ENCODE results near the gene CPLX1.
A peak's percentile ranks its signal among the peaks of the same experiment; 100 is the strongest.
"Not testable (repeated sequence)": the region's sequence is repeated elsewhere in the genome, so short reads cannot be mapped to it uniquely, and the experiment has no call there.

Gene CPLX1

DNA sequence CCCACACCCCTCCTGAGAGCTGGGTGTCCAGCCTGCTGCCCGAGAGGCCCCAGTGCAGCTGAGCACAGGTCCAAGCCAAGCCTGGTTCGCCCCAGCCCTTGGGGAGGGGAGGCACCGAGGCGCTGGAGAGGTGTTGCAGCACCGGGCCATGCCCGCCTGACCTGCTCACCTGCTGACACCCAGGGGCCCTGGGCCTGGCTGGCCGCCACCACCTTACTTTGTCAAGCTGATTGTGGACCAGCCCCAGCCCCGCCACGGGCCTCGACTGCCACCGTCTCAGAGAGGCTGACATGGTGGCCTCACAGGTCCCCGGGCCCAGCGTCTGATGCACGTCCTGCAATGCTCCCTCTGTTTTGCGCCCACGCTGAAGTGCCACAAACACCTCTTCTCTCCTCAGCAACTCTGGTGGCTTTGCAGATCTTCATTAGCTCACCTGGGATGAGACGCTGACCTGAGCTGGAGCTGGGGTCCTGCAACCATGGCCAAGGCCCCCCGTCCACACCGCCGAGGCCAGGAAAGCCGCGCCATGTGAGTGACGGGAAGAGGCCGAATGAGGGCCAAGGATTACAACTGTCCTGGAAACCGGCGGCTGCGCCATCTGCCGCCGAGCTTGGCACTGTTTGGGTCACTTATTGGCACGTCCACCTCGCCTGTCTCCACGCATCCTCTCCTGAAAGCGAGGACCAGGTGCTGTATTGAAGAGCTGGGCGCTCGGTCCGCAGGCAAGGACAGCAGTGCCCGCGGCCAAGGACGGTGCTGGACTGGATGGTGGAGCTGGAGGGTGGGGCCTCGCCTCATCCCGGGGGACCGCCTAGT lies 7.6 kb downstream of the CPLX1 start:
- no peak for DNase-seq

DNA sequence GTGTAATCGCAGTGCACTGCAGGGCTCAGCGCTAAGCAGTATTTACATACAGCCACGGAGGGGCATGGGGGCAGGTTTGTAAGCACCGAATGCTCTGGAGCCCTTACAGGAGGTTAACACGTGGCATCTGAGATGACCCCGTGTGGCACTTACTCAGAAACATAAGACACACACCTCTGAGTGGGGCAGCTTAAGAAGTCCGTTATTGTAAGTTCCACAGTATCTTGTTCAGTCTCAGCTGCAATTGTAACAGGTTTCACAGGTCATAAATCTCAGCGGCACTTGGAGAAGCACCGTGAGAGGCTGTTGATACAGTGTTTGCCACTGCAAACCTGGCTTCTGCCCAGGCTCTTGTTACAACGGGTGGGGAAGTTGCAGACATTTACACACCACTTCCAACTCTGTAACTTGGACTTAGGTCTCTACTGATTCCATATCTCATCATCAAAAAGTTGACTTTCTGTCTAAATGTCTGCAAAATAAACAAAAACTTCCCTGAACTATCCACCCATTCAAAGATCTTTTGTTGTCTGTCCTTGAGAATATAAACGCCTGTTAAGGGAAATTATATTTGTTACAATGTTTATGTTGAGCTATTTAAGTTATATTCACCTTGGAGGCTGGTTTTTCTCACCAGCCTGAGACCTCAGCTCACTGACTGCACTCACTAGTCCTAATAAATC lies 10.3 kb downstream of the CPLX1 start:
- peak; percentile 55 for DNase-seq

DNA sequence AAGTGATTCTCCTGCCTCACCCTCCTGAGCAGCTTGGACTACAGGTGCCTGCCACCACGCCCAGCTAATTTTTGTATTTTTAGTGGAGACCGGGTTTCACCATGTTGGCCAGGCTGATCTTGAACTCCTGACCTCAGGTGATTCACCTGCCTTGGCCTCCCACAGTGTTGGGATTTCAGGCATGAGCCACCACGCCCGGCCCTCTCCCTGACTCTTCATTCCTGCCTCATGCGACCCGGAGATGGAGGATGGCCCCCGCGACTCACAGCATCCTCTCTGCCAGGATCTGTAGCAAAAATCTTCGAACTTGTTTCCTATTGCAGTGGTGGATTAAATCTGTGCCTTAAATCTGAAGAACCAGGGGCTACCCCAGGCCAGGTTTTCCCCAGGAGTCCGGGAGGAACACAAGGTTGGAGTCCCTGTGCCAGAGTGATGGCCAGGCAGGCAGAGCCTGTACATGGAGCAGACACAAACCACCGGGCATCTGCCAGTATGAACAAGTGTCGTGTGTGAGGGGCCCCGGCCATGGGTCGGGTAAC lies 11.5 kb downstream of the CPLX1 start:
- no peak for DNase-seq

DNA sequence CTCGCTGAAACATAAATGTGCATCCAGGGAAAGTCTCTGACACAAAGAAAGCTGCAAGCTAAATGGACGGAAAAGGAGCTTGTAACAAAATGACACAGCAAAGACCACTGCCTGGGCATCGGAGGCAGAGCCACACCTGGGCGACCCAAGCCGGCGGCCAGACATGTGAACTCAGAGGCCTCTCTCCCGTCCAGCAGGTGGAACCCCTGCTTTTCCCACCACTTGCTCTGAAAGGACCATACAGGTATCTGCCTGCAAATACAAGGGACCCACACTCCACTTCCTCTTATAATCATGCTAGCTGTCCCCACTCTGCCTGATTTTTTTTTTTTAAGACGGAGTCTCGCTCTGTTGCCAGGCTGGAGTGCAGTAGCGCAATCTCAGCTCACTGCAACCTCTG lies 12.0 kb downstream of the CPLX1 start:
- no peak for DNase-seq

DNA sequence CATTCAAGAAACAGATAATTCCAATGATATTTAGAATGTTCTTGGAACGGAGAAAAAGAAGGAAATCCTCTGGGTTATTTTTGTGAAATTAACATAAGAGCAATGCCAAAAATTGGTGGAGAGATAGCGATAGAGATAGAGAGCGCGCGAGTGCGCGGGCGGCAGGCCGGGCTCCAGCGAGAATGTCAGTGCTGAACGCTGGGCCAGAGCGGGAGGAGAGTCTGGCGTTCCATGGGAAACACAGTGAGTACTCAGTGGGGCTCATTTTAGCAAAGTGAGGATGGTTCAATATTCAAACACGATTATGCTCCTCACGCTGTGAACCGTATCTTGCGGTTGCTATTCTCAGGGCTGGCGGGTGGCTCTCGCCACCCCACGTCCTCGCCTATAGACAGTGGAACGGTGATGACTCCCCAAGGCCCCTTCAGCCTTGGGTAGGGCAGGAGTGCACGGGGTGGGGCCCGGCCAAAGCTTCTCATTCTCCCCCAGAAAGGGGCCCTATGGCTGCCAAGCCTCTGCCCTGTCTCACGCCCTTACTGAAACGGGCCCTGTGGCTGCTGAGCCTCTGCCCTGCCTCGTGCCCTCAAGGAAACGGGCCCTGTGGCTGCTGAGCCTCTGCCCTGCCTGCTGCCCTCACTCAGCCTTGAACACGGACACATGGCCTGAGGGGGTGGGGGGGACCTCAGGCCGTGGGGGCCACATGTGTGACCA lies 16.9 kb downstream of the CPLX1 start:
- no peak for DNase-seq

DNA sequence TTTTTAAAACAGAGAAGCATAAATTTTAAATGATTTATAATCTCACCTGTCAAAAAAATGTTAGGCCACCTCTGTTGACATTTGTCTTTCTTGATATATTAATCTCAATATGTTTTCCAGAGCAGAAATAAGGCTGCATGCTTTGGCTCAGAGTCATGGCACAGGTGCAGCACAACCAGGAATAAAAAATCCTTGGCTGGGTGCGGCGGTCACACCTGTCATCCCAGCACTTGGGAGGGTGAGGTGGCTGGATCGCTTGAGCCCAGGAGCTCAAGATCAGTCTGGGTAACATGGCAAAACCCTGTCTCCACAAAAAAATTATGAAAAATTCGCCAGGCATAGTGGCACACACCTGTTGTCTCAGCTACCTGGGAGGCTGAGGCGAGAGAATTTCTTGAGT lies 18.1 kb downstream of the CPLX1 start:
- no peak for DNase-seq

DNA sequence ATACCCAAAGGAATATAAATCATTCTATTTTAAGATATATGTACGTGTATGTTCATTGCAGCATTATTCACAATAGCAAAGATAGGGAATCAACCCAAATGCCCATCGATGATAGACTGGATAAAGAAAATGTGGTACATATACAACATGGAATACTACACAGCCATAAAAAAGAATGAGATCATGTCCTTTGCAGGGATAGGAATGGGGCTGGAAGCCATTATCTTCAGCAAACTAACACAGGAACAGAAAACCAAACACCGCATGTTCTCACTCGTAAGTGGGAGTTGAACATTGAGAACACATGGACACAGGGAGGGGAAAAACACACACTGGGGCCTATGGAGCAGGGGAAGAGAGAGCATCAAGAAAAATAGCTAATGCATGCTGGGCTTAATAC lies 18.9 kb downstream of the CPLX1 start:
- not testable (repeated sequence) for DNase-seq

DNA sequence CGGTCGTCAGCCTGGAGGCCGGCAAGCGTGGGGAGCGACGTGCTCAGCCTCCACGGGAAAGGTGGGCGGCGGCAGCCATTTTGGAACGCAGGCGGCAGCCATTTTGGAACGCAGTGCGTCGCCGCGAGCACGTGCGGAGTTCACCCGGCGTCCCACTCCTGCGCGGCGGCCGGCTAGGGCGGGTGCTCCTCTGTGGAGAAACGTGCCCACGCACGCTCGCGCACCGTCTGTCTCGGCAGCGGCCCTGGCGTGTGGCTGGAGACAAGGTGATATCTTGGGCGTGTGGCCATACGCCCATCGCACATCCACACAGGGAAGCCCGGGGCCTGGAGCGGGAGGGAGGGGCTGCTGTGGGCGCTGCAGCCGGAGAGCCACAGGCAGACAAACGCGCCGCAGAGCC lies 21.1 kb downstream of the CPLX1 start:
- no peak for DNase-seq

DNA sequence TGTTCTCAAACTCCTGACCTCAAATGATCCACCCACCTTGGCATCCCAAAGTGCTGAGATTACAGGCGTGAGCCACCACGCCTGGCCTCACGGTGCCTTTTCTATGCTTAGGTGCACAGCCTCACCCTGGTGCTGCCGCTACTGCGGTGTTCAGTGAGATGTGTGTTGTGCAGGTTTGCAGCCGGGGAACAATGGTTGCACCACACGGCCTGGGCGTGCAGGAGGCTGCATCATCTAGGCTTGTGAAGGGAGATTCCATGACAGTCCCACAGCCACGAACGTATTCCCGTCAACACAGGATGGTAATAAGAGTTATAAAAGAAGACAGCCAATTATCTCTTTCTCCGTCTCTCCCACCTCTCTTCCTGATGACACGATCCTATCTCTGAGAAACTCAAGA lies 22.0 kb downstream of the CPLX1 start:
- no peak for DNase-seq

DNA sequence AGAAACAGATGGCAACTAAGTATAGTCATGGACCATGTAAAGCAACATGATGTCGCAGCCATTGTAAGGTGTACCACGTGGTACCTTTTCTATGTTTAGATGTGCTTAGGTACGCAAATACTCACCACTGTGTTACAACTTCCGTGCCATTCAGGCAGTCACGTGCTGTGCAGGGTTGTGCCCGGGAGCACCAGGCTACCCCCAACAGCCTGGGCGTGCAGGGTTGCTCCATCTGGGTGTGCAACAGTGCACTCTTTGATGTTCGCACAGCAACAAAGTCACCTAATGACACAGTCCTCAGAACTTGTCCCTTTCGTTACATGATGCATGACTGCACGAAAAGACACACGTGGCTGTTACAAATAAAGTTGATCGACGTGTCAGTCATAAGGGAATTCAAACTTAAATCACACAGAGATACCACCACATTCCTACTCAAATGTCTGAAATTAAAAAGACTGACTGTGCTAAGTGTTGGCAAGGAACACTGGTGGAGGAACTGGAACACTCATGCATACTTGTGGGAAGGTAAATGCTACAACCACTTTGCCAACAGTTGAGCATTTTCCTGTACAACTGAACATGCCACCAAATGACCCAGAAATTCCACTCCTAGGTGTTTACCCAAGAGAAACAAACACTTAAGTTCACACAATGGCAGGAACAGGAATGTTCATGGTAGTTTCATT lies 24.3 kb downstream of the CPLX1 start:
- DNase-seq, result no peak

DNA sequence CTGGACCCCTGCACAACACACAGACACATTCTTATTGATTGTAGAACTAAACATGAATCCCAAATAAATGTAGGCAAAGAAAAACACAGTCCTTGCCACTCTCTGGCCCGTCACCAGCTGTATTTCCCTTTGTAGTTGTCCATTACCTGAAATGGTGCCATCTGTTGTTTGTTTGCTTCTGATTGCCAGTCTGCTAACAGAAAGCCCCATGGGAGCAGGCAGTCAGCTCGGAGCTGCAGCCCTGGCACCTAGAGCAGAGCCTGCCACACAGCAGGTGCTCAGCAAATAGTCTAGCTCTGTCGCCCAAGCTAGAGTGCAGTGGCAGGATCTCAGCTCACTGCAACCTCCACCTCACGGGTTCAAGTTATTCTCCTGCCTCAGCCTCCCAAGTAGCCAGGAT lies 28.9 kb downstream of the CPLX1 start:
- DNase-seq, result peak; percentile 90

DNA sequence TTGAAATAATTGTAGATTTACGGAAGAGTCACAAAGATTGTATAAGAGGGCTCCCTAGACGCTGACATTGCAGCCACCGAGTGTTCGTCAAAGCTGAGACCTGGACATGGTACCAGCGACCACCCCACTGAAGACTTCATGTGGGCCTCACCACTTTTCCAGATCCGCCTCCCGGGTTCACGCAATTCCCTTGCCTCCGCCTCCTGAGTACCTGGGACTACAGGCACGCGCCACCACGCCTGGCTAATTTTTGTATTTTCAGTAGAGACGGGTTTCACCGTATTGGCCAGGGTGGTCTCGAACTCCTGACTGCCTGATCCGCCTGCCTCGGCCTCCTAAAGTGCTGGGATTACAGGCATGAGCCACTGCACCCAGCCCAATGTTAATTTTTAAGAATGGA lies 29.7 kb downstream of the CPLX1 start:
- no peak for DNase-seq

DNA sequence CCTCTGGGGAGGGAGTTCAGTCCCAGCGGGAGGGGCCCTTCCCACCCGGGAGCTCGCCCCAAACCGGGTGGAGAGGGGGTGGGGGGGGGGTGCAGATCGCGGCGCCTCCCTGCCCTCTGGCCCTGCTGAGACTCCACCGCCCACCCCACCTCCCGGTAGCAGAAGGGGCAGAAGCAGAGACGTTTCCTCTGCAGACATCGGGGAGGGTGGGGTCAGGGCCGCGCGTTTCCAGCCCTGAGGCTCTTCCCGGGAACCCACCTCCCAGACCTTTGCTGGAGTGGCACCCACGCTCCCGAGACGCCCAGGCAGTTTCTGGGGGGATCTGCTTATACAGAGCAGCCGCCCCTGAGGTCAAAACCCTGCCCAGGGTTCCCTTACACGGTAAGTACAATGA lies 30.2 kb downstream of the CPLX1 start:
- DNase-seq, result no peak

DNA sequence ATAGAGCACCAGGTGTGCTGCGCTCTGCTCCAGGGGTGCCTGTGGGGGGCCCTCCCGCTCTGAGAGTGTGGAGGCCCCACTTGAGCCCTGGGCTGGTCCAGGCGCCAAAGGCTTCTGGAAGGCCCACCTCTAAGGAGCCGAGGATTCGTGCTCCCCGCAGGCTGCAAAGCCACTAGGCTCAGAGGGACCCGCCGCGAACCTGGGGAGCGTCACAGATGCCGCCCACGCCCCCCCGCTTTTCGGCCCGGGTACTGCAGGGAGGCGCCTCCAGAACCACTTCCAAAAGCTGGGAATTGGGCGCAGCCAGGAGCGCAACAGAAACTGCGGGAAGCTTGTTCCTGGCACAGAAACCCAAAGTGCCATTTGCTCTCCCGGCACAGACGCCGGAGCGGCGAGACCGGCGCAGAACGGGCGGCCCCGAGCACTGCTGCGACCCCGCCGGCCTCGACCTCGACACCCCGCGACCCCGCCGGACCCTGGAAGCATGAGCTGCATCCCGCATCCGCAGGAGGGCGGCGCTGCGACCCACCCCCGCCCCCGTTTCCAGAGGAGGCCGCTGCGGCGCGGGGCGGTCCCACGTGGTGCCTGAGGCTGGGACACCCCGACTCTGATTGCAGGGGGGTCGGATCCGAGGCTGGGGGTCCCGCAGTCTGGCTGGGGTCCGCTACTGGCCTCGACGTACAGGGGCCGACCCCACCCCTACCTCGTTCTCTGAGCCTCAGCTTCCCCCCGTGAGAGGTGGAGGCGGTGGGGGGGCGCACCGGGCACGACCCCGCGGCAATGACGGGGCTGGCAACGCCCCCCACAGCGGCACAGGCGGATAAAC lies 30.8 kb downstream of the CPLX1 start:
- DNase-seq, result peak; percentile 32

DNA sequence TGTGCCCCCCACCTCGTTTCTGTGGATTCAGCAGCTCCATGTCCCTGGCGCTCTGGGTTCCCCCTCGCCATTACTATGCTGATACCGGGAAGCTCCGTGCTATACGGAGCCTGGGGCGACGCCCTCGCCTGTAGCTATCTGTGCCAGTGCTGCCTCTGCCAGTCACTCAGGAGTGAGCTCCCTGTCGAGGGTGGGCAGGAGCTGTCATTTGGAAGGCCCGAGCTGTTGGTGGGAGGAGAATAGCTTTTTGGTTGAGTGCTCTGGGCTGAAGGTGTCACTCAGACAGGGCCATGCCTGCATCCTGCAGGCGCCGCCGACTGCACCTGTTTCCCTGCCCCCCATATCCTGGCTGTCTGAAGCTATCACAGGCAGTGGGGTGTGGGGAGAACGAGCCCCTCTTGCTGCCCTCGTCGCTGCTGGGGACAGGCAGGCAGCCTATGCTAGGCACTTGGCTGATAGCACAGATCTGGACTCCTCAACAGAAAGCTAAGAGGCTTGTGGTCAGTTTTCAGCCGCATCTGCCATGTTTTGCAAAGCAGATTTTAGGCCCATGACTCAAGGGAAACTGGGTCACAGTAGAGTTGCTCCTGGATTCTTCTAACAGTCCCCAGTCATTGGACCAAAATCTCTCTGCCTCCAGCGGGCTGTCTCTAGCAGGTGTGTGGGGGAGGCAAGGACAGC lies 31.8 kb downstream of the CPLX1 start:
- no peak for DNase-seq

DNA sequence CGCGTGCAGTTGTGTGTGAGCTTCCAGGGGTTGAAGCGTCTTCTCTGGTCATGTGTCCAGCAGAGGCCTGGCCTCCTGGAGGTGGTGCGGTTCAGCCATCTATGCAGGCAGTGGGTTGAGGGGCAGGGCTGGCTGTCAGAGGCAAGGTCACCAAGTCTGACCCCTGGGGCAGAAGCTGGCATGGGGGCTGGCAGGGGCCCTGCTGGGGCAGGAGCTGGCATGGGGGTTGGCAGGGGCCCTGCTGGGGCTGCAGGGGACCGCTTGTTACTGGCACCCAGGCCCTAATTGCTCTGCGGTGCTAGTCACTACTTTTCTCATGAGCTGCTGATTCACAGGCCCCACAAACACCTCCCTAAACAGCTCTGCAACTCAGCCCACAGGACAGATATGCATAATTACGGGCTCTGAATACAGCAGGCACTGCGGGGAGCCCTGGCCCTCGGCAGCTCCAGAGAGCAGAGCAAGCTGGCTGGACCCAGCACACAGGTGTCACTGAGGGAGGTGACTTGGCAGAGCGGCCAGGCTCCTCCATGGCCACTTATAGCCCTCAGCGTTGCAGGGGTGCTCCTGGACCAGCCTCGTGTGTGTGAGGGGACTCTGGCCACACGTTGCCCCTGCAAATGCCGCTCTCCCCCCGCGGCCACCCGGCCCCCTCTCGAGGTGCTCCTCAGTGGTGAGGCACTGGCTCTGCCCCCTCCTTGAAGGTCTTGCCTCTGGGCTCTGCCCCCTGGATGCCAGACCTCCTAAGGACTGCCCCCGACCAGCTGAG lies 32.7 kb downstream of the CPLX1 start:
- no peak for DNase-seq

DNA sequence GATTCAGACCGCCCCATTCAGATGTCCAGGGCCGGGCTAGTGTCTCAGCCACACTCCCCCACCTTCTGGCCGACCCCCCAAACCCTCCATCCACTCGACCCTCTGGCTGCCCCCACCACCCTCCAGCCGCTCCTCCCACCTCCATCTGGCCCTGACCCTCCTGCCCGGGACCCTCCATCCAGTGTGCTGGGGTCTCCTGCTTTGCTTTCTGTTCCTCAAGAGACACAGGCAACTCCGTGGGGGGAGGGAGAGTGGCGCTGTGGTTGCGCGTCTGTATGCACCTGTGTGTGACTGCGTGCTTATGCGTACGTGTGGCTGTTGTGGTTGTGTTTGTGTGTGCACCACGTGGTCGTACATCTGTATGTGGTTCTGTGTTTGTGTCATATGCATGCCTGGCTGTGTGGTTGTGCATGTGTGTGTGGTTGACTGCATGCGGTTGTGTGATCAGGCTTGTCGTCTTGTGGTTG lies 33.3 kb downstream of the CPLX1 start:
- no peak for DNase-seq

DNA sequence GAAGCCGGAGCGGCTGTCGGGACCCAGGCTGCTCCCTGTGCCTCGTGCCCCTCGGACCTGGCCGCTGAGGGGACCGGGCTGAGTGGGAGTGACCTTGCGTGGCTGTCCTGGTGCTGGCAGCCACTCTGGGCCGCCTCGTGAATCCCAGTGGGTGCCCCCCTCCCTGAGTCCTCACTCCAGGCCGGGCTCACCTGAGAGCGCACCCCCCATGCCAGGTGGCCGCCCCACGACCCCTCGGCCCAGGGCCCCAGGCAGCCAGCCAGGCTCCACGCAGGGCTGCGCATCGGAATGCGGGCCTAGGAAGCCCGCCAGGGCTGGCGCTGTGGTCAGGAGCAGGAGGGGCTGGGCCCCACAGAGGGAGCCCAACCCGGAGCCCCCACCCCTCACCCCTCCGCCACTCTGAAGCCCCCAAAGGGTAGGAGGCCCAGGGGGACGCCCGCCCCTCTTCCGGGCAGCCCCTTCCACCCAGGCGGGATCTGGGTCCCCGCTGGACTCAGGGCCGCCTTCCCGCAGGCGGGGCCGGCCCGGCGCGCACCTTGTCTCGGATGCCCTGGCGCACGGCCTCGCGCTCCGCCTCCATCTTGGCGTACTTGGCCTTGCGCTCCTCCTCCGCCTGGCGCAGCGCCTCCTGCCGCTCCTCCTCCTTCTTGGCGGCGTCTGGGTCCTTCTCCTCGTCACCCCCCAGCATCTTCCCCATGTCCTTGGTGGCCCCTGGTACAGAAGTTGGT lies 33.9 kb downstream of the CPLX1 start:
- DNase-seq, result no peak

DNA sequence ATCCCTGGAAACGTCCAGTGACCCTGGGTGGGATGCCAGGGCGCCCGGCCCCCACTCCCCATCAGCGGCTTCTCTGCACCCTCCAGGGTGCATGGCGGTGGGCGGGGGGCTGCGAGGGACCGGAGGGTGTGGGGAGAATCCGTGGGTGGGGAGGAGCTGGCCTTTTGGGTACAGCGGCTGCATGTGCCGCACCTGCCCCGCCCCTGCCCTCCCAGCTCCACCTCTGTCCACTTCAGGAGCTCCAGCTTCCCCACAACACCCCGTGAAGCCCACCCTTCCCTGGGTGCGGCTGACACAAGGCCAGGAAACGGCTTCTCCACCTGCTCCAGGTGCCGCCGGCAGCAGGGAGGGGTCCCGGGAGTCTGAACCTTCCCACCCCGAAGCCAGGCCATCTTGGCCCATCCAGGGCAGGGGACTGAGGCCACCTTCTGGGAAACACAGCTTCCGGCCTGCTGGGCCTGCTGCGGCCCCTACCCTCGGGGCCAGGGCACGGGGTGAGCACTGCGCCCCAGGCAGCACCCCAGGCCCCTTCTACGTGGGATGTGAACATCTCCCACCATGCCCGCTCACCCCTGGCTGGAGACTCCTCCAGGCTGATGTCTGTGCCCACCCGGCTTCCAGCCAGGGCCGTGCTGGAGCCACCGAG lies 34.6 kb downstream of the CPLX1 start:
- no peak for DNase-seq

DNA sequence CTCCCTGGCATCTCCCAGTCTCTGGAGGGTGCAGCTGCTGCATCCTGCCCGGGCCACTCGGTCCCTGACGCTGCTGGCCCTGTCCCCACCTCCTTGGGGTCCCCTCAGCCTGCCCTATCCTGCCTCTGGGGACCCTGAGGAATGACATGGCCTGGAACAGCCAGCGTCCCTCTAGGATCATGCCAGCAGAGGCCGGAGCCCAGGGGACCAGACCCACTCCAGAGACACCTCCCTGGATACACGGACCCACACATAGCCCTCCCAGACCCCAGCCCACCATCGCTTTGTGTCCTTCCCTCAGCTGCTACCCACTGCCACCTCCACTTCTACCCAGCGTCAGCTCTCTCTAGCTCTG lies 35.5 kb downstream of the CPLX1 start:
- no peak for DNase-seq

Data from NCI-H1092 treated with DMSO at 0.1 percent for 48 hours (cell line).